CD14-positive monocyte (primary cell): ENCODE data around the gene EFCAB12. TPM values are rescaled to one million over a fixed set of nuclear protein-coding genes. Genes with fewer than 3 reads are reported as not detected.

ENCODE experiments used
- DNase-seq, 3 donors: peaks; one replicate each; pipeline ENCODE4 v3.0.0-alpha.2; 2011 to 2022
- H2AFZ ChIP-seq: 2 replicates; pipeline ENCODE4 v1.6.0; 2012; ENCODE audit warnings: mild to moderate bottlenecking, low read depth, low read length, inconsistent platforms; ENCODE audit not compliant: insufficient read depth, poor library complexity, severe bottlenecking
- H3K27ac ChIP-seq, 2 donors: 1 replicate in 1 of 2; 2 replicates in 1 of 2; pipeline ENCODE4 v1.5.1; 2012 to 2013; ENCODE audit warnings: low read length in 2 of 2, control low read depth in 1 of 2, inconsistent platforms in 1 of 2, low read depth in 1 of 2, mild to moderate bottlenecking in 1 of 2
- H3K27me3 ChIP-seq, 2 donors: one replicate each; pipeline versions ENCODE4 v1.6.0 to v1.6.1; 2011 to 2013; ENCODE audit warnings: low read length in 2 of 2; ENCODE audit not compliant: control insufficient read depth in 2 of 2, insufficient read depth in 2 of 2
- H3K36me3 ChIP-seq, 2 donors: replicated peaks in 1 of 2; 1 replicate in 1 of 2; 2 replicates in 1 of 2; pipeline versions ENCODE4 v1.5.1 to v1.6.1; 2012 to 2013; ENCODE audit warnings: low read length in 2 of 2, control low read depth in 1 of 2, inconsistent platforms in 1 of 2, mild to moderate bottlenecking in 1 of 2; ENCODE audit not compliant: insufficient read depth in 2 of 2, control insufficient read depth in 1 of 2
- H3K4me1 ChIP-seq, 2 donors: 1 replicate in 1 of 2; 2 replicates in 1 of 2; pipeline versions ENCODE4 v1.5.1 to v1.6.1; 2012 to 2013; ENCODE audit warnings: low read length in 2 of 2, control low read depth in 1 of 2, inconsistent platforms in 1 of 2, mild to moderate bottlenecking in 1 of 2, moderate library complexity in 1 of 2; ENCODE audit not compliant: insufficient read depth in 2 of 2, control insufficient read depth in 1 of 2
- H3K4me2 ChIP-seq: replicated peaks from 2 replicates; pipeline ENCODE3; 2012; ENCODE audit warnings: low read length, moderate library complexity, mild to moderate bottlenecking; ENCODE audit not compliant: poor library complexity, severe bottlenecking; ENCODE audit errors: extremely low read depth
- H3K4me3 ChIP-seq, 3 experiments: fragments of 200-600 bp in 1 of 3; sonication (generic) in 1 of 3; replicated peaks in 1 of 3; 1 replicate in 2 of 3; 2 replicates in 1 of 3; pipeline ENCODE4 v1.5.1; 2011 to 2013; ENCODE audit warnings: low read length in 3 of 3, mild to moderate bottlenecking in 3 of 3, control low read depth in 2 of 3, low read depth in 2 of 3, inconsistent platforms in 1 of 3, moderate library complexity in 1 of 3
- H3K79me2 ChIP-seq: 2 replicates; pipeline ENCODE4 v1.6.0; 2012; ENCODE audit warnings: mild to moderate bottlenecking, control low read depth, inconsistent platforms, low read length, moderate library complexity; ENCODE audit not compliant: insufficient read depth
- H3K9ac ChIP-seq: 2 replicates; pipeline ENCODE4 v1.6.0; 2017; ENCODE audit warnings: low read length, mild to moderate bottlenecking; ENCODE audit not compliant: insufficient read depth, poor library complexity, severe bottlenecking
- H3K9me3 ChIP-seq, 2 donors: replicated peaks in 1 of 2; 1 replicate in 1 of 2; 2 replicates in 1 of 2; pipeline versions ENCODE4 v1.5.1 to v1.6.1; 2012 to 2013; ENCODE audit warnings: low read length in 2 of 2, control low read depth in 1 of 2; ENCODE audit not compliant: control insufficient read depth in 1 of 2, insufficient read depth in 1 of 2
- H4K20me1 ChIP-seq: 2 replicates; pipeline ENCODE4 v1.6.0; 2012; ENCODE audit warnings: mild to moderate bottlenecking, low read length, control low read depth, moderate library complexity; ENCODE audit not compliant: insufficient read depth
- H3K27ac Mint-ChIP-seq, 7 donors: one replicate each; pipeline ENCODE4 v1.8.0; 2020; ENCODE audit warnings: mild to moderate bottlenecking in 7 of 7, mixed read lengths in 7 of 7, moderate library complexity in 6 of 7, inconsistent platforms in 2 of 7
- H3K27me3 Mint-ChIP-seq, 3 donors: one replicate each; pipeline ENCODE4 v1.8.0; 2021 to 2022; ENCODE audit warnings: low read depth in 3 of 3, mild to moderate bottlenecking in 3 of 3, mixed read lengths in 3 of 3, moderate library complexity in 3 of 3, inconsistent platforms in 1 of 3
- H3K36me3 Mint-ChIP-seq, 2 donors: one replicate each; pipeline ENCODE4 v1.8.0; 2020; ENCODE audit warnings: mixed read lengths in 2 of 2, inconsistent platforms in 1 of 2, mild to moderate bottlenecking in 1 of 2
- H3K4me1 Mint-ChIP-seq: one replicate; pipeline ENCODE4 v1.8.0; 2020; ENCODE audit warnings: mild to moderate bottlenecking, mixed read lengths
- H3K4me3 Mint-ChIP-seq, 2 donors: one replicate each; pipeline ENCODE4 v1.8.0; 2020; ENCODE audit warnings: mild to moderate bottlenecking in 2 of 2, mixed read lengths in 2 of 2, moderate library complexity in 1 of 2
- H3K9me3 Mint-ChIP-seq, 7 donors: one replicate each; pipeline ENCODE4 v1.8.0; 2020 to 2022; ENCODE audit warnings: mixed read lengths in 7 of 7, mild to moderate bottlenecking in 6 of 7, moderate library complexity in 6 of 7, inconsistent platforms in 2 of 7
- WGBS: methylation state at CpG from one replicate; pipeline ENCODE4 v1.1.5; 2013; ENCODE audit warnings: missing lambda C conversion rate; ENCODE audit not compliant: insufficient coverage; 5-methylcytosine and 5-hydroxymethylcytosine counted together
- intact Hi-C, 2 donors: fragments of 100-400 bp; cut with micrococcal nuclease; formaldehyde crosslinking; loops; one replicate each; pipeline versions ENCODE4 v1.15.0 to v1.15.1; 2023
- polyA plus RNA-seq, 3 donors: library from polyadenylated mRNA; depleted of rRNA in 1 of 3; unstranded in 2 of 3; stranded (reverse) in 1 of 3; fragments of 300-500 nt in 2 of 3; fragments of >200 nt in 1 of 3; fragmentation: Illumina TruSeq in 2 of 3; gene quantifications; 1 replicate in 2 of 3; 2 replicates in 1 of 3; pipeline ENCODE4 v1.2.3, GENCODE V29; 2012 to 2021
- TF ChIP-seq, protein P1 (sequence below): fragments of 200-600 bp; IDR thresholded peaks from one replicate; pipeline ENCODE4 v1.8.0; 2022; ENCODE audit warnings: antibody characterized with exemption, mild to moderate bottlenecking

EFCAB12 gene
- polyA plus RNA-seq, 3 donors: 0.35 TPM; not detected in 2

DNA sequence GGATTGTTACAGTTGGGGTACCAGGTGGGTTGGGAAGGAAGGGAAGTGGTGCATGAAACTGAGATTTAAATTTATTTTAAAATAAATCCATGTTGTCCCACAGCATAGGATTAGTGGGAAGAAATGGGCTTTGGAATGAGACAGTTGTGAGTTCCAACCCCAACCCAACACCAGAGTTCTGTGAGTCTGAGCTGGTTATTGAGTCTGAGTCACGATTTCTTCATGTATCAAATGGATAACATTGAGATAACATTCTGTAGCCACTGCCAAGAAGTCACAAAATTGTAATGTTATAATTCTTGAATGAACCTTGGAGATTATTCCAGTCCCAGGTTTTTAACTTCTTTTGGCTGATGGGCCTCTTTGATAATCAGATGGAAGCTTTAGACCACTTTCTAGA is 25.3 kb upstream of the EFCAB12 start:
- intact Hi-C loops: no loop called here
- Histone ChIP-seq H2AFZ (no peak overlapping the region), H3K4me3 (no peak overlapping the region), H3K9me3 (no peaks in the 10 kb centered on the region), H3K4me2 (no peak overlapping the region), H3K79me2 (no peaks in the 10 kb centered on the region), H3K4me1 (no peaks in the 10 kb centered on the region), H3K27me3 (no peaks in the 10 kb centered on the region), H4K20me1 (no peaks in the 10 kb centered on the region), H3K27ac (no peak overlapping the region), H3K9ac (no peak overlapping the region), H3K36me3 (peaks cover 6 to 65% of the 10 kb centered on the region in 2 donors)
- H3K27ac Mint-ChIP-seq: no peak overlapping the region
- peaks cover 5% of the 10 kb centered on the region for H3K4me1 Mint-ChIP-seq
- WGBS: no CpG with 5 or more reads among the region's 1 CpG
- no peak for DNase-seq
- H3K4me3 Mint-ChIP-seq: no peak overlapping the region
- TF ChIP-seq, protein P1, sequence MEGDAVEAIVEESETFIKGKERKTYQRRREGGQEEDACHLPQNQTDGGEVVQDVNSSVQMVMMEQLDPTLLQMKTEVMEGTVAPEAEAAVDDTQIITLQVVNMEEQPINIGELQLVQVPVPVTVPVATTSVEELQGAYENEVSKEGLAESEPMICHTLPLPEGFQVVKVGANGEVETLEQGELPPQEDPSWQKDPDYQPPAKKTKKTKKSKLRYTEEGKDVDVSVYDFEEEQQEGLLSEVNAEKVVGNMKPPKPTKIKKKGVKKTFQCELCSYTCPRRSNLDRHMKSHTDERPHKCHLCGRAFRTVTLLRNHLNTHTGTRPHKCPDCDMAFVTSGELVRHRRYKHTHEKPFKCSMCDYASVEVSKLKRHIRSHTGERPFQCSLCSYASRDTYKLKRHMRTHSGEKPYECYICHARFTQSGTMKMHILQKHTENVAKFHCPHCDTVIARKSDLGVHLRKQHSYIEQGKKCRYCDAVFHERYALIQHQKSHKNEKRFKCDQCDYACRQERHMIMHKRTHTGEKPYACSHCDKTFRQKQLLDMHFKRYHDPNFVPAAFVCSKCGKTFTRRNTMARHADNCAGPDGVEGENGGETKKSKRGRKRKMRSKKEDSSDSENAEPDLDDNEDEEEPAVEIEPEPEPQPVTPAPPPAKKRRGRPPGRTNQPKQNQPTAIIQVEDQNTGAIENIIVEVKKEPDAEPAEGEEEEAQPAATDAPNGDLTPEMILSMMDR: no peak
- H3K27me3 Mint-ChIP-seq: peaks cover 0 to 2% (median 0%) of the 10 kb centered on the region in 3 donors
- peaks cover 41 to 54% of the 10 kb centered on the region in 2 donors for H3K36me3 Mint-ChIP-seq
- H3K9me3 Mint-ChIP-seq: no peaks in the 10 kb centered on the region

DNA sequence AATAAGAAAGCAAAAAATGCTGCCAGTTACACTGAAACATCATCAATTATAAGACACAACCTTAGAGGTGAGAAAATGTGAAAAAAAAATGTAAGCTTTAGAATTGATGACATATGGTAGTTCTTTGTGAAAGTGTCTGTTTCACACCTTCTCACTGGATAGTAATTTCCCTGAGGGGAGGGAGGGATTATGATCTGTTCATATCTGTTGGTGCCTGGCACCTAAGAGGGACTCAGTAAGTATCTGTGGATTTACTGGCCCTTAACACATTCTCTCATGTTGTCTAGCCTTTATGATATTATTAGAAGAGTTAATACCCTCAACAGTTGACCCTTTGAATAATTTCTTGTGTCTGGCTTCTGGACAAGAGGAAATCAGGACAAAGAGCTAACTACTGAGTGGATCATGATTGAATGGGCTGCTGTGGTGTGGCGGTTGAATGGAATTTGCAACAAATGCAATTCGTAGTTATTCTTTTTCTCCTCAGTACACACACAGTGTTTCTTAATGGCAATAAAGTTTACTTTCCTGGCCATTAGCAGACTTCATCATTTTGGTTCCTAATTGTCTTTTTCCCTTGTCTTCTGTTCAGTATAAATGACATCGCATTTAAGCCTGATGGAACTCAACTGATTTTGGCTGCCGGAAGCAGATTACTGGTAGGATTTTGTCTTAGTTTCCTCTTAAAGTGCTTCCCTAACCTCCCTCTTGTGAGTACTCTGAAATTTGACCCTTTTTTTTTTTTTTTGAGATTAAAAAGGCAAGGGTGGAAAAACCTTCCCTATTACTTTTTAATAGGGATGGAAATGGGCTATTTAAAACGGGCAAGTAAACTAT is 21.1 kb upstream of the EFCAB12 start:
- H3K4me3 ChIP-seq: no peak overlapping the region
- H3K4me1 Mint-ChIP-seq: peaks cover 16% of the 10 kb centered on the region
- H3K27ac ChIP-seq: no peak overlapping the region
- peaks cover 3 to 31% of the 10 kb centered on the region in 2 donors for H3K36me3 ChIP-seq
- peaks cover 28 to 38% of the 10 kb centered on the region in 2 donors for H3K36me3 Mint-ChIP-seq
- H3K9me3 ChIP-seq: no peaks in the 10 kb centered on the region
- no peaks in the 10 kb centered on the region for H4K20me1 ChIP-seq
- TF ChIP-seq, protein P1: no peak
- peaks cover 26% of the 10 kb centered on the region for H3K79me2 ChIP-seq
- intact Hi-C loops: no loop called here
- WGBS: 20% methylated on average over 1 of the region's 5 CpGs
- H3K9me3 Mint-ChIP-seq: no peaks in the 10 kb centered on the region
- DNase-seq: no peak
- H2AFZ ChIP-seq: no peak overlapping the region
- peaks cover 0 to 4% (median 0%) of the 10 kb centered on the region in 3 donors for H3K27me3 Mint-ChIP-seq
- H3K4me2 ChIP-seq: no peak overlapping the region
- peaks cover 7 to 8% of the 10 kb centered on the region in 2 donors for H3K4me1 ChIP-seq
- no peak overlapping the region for H3K4me3 Mint-ChIP-seq
- no peak overlapping the region for H3K9ac ChIP-seq
- H3K27me3 ChIP-seq: no peaks in the 10 kb centered on the region
- H3K27ac Mint-ChIP-seq: peak overlapping the region in 1 of 7 donors; percentile 15
